Measurements from ENCODE around the gene MAPK8IP3.
"Not testable (repeated sequence)": the region's sequence is repeated elsewhere in the genome, so short reads cannot be mapped to it uniquely, and the experiment has no call there.

Gene MAPK8IP3

DNA sequence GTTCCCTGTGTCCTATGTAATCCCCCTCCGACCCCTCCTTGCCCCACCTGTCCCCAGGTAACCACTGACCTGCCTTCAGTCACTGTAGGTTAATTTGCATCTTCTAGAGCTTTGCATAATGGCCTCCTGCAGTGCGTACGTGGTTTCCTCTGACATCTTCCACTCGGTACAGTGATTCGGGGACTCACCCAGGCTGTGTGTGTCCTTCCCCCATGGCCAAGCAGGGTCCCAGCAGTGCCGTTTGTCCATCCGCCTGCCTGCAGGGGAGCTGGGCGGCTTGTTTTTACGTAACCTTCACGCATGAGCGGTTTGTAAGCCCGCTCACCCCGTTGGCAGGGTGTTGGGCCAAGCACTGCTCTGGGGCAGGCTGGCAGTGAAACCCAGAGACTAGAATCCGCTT, 7.9 kb downstream of the MAPK8IP3 start:
- no peak for DNase-seq

- no peak for DNase-seq
Observed at GRCh38 chr16:1715220-1715619, 9.2 kb downstream of the MAPK8IP3 start.

GRCh38 chr16:1718236-1718635, 12.2 kb downstream of the MAPK8IP3 start:
- not testable (repeated sequence) for DNase-seq

DNA sequence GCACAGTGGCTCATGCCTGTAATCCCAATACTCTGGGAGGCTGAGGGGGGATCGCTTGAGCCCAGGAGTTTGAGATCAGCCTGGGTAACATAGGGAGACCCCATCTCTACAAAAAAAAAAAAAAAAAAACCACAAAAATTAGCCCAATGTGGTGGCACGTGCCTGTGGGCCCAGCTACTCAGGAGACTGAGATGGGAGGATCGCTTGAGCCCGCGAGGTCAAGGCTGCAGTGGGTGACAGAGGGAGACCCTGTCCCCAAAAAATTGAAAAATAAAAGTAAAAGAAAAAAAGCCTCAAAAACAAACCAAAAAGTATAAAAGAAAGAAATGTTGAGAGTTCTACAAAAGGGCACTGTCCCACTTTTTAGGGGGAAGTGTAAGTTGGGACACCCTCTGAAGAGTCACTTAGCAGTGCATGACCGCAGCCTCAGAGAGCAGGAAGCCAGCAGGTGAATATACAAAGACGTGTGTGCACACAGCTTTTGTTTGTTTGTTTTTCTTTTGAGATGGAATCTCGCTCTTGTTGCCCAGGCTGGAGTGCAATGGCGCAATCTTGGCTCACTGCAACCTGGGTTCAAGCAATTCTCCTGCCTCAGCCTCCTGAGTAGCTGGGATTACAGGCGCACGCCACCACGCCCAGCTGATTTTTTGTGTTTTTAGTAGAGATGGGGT, 13.7 kb downstream of the MAPK8IP3 start:
- DNase-seq = peak; percentile 29 to 66 (median 62)

GRCh38 chr16:1721372-1721771, 15.4 kb downstream of the MAPK8IP3 start:
- no peak for DNase-seq

DNA sequence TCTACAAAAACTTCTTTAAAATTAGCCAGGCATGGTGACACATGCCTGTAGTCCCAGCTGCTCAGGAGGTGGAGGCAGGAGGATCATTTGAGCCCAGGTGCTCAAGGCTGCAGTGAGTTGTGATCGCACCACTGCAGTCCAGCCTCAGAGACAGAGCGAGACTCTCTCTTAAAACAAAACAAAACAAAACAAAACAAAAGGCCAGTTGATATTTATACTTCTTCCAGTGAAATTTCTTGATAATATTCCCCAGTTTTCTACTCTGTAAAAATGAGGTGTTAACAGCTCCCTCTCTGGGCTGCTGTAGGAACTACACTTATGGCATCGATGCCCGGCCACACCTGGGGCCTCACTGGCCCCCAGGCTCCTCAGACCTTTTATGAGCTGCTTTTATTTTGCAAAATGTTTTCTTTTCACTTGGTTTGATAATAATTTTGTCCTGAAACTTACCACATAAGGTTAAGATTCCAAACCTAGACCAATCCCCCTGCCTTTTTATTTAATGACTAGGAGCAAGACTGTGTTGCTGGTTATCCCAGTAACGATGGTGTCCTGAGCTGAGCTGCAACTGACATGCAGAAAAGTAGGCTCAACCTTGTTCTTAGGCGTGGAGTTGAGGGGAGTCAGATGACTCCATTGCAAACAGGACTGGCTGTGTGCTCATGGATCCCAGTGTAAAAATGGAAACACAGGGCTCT, 17.6 kb downstream of the MAPK8IP3 start:
- peak; percentile 58 to 74 (median 64) for DNase-seq

GRCh38 chr16:1724491-1724890, 18.5 kb downstream of the MAPK8IP3 start:
- no peak for DNase-seq

DNA sequence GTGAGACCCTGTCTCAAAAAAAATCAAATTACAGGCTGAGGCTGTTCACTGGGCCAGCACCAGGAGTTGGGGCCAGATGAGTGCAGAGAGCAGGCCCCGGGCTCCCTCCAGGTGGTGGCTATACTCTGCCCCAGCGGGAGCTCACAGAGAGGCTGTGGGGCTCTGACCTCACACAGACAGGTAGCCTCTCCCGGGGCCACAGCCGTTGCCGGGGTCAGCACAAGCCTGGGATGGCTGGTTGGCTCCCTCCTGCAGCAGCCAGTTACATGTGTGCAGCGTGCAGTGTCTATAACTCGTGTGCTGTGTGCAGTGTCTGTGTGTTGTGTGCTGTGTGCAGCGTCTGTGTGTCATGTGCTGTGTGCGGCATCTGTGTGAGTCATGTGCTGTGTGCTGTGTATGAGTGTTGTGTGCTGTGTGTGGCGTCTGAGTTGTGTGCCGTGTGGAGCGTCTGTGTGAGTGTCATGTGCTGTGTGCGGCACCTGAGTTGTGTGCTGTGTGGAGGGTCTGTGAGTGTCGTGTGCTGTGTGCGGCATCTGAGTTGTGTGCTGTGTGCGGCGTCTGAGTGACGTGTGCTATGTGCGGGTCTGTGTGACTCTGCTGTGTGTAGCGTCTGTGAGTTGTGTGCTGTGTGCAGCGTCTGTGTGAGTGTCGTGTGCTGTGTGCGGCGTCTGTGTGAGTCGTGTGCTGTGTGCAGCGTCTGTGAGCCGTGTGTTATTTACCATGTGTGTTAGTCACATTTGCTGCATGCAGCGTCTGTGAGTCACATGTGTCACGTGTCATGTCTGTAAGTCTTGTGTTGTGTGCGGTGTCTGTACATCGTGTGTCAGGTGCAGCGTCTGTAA, 20.9 kb downstream of the MAPK8IP3 start:
- no peak for DNase-seq

GRCh38 chr16:1727651-1728624, 21.9 kb downstream of the MAPK8IP3 start:
- DNase-seq = no peak

- DNase-seq = no peak
Observed at GRCh38 chr16:1729026-1729425, 23.0 kb downstream of the MAPK8IP3 start.

DNA sequence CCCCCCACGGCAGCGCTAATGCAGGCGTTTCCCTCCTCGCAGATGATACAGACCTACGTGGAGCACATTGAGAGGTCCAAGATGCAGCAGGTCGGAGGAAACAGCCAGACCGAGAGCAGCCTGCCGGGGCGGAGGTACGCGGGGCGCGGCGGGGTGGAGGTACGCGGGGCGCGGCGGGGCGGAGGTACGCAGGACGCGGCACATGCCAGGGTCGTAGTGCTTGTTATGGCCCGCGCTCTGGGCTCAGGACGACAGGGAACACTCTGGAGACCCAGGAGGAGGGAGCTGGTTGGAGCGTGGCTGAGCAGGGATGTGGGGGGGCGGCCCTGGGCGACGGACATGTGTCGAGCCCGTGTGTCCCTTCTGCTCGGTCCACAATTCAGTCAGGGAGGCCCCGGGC, 23.4 kb downstream of the MAPK8IP3 start:
- DNase-seq = no peak

GRCh38 chr16:1731073-1731472, 25.1 kb downstream of the MAPK8IP3 start:
- no peak for DNase-seq

DNA sequence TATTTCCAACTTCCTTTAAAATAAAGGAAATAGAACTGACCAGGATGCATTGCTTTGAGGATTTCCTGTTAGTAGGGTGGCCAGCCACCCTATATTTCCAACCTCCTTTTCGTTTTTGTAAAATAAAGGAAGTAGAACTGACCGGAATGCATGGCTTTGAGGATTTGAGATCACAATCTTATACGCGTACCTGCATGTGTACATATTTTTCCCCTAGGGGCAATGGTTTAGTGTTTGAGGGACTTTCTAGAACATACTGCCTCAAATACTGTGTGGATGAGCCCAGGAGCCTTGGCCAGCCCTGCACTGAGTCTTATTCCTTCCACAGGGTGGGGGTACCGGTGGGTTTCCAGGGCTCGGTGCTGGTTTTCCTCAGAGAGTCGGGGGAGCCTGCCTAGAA, 25.6 kb downstream of the MAPK8IP3 start:
- DNase-seq = peak in 3 of 4 experiments; percentile 5 to 51 (median 44)

DNA sequence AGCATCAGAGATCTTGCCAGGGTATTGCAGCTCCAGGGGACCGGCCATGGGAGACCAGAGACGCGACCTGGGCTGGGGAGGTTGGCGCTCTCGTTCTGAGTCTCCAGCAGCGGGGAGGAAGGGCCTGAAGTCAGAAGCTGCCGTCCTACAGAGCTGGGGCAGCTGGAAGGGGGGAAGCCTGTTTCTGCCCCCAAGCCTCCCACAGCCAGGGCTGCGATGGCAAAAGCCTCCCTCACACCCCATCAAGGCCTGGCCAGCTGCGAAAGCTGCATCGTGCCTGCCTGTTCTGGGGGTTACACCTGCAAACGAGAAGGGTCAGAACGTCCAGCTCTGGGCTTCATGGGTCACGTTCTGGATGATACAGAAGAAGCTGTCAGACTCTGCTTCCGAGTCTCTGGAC, 26.1 kb downstream of the MAPK8IP3 start:
- DNase-seq = no peak

GRCh38 chr16:1732551-1732987, 26.6 kb downstream of the MAPK8IP3 start:
- DNase-seq = not testable (repeated sequence)

DNA sequence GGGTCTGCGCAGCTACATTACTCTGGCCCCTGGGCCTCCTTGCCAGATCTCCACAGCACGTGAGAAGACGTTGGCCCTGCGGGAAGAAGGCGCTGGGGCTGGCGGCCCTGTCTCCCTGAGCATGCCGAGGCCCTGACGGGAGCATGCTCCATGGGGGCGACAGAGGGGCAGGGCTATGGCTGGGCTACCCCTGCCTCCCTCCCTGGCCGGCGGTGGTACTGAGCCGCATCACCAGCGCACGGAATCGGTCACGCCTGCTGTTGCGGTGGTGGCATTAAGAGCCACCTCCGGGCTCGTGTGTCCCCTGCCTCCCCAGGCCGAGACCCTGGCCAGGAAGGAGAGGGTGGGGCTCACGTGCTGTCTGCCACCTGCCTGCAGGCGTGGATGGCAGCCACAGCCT, 28.1 kb downstream of the MAPK8IP3 start:
- DNase-seq = no peak

GRCh38 chr16:1734816-1735215, 28.8 kb downstream of the MAPK8IP3 start:
- no peak for DNase-seq

DNA sequence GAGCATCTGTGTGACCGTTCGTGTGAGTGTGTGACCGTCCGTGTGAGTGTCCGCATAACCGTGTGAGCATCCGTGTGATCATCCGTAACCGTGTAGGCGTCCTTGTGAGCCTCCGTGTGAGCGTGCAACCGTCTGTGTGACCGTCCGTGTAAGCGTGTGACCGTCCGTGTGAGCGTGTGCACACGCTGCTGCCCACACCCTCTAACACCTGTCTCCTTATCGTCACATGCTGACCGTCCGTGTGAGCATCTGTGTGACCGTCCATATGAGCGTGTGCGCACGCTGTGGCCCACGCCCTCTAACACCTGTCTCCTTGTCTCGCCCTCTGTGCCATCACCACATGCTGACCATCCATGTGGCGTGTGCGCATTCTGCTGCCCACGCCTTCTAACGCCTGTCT, 34.2 kb downstream of the MAPK8IP3 start:
- DNase-seq = no peak

DNA sequence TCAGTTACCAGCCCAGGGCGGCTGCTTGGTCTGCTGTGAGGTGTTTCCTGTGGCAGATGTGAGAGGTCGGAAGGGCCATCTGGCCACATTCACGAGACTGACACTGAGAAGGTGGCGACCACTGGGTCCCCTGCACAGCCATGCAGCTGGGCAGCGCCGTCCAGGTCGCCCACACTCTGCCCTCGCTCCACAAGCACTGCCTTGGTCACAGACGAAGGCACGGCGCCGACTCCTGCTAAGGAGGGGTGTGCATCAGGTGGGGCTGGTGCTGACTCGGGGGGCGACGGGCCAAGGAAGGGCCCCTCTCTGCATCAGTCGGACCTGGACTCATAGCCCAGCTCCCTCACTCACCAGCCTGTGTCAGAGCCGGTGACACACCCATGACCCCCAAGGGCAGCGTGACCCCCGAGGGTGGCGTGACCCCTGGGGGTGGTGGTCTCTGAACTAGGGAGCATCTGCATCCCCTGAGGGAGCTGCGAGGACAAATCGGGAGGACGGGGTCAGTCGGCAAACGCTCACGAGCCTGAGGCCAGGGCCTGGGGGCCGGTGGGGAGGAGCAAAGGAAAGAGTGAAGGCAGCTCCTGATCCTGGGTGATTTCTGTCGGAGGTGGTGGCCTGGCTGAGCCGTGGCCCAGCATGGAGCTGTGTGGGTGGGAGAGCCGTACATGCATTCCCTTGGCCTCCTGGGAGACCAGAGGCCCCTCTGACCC, 34.9 kb downstream of the MAPK8IP3 start:
- no peak for DNase-seq

DNA sequence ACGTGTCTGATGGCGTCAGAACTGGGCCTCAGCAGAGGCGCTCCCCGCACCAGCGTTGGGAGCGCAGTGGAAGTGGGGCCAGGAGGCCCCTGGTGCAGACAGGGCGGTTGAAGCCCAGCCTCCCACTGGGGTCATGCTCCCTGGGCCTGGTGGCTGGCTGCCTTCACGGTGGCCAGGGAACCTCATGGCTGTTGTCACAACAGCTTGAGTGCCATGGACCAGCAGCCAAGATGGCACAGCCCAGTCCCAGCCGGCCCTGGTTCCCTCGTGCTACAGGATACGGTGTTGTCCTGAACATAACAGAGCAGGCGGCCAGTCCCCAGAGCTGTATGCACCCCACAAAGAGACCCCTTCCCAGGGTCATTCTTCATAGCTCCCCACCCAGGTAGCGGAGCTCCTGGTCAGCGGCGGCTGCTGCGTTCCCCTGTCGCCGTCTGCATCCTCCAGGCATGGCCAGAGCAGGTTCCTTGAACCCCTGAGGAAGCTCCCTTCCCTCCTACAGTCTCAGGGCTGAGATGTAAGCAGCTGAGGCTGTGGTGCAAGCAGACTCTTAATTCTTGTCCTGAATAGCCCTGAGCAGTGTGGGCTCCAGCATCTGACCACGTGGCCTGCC, 35.7 kb downstream of the MAPK8IP3 start:
- no peak for DNase-seq

Measured in suppressor macrophage (primary cell).